ENCODE results near the gene CD4.

DNA sequence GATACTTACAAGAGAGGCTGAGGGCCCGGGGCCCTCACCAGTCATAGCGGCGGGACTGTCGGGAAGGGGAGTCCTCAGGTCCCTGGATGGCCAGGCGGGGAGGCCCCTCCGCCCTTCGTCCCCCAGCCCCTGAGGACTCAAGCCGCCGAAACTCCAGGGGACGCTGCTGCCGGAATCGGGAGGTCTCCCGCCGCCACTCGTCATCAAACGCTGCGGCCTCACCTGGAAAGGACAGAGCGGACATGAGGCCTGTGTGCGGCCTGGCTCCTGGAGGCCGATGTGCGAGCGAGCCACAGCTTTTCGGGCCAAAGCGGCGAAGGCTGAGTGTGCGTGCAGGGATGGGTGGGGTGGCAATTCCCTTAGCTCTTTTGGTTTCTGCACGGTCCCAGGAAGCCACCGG lies 40.6 kb upstream of the CD4 start:
- TF ChIP-seq, protein P1, sequence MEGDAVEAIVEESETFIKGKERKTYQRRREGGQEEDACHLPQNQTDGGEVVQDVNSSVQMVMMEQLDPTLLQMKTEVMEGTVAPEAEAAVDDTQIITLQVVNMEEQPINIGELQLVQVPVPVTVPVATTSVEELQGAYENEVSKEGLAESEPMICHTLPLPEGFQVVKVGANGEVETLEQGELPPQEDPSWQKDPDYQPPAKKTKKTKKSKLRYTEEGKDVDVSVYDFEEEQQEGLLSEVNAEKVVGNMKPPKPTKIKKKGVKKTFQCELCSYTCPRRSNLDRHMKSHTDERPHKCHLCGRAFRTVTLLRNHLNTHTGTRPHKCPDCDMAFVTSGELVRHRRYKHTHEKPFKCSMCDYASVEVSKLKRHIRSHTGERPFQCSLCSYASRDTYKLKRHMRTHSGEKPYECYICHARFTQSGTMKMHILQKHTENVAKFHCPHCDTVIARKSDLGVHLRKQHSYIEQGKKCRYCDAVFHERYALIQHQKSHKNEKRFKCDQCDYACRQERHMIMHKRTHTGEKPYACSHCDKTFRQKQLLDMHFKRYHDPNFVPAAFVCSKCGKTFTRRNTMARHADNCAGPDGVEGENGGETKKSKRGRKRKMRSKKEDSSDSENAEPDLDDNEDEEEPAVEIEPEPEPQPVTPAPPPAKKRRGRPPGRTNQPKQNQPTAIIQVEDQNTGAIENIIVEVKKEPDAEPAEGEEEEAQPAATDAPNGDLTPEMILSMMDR (conservative IDR thresholded peaks at IDR 0.05), result no peak
- no peak for TF ChIP-seq ZFX (IDR thresholded peaks at IDR 0.05)

Data from C4-2B (cell line).